RWPE2 (cell line): ENCODE data around the gene GLYATL3.
A peak's percentile ranks its signal among the peaks of the same experiment; 100 is the strongest.

Experiments
- ATAC-seq: fragments of 200-7000 bp; cut with Tn5 transposase; 3 replicates; pipeline ENCODE4 v1.9.1; 2021; ENCODE audit warnings: low read depth
- DNase-seq: peaks from one replicate; pipeline ENCODE4 v3.0.0-alpha.2; 2020; ENCODE audit warnings: low spot score
- H3K27ac ChIP-seq: fragments of 450-650 bp; 2 replicates; pipeline ENCODE4 v1.5.1; 2017; ENCODE audit warnings: mild to moderate bottlenecking; ENCODE audit not compliant: poor library complexity, severe bottlenecking
- H3K27me3 ChIP-seq: fragments of 250-450 bp; sonication (Bioruptor Pico); 2 replicates; pipeline ENCODE4 v1.5.1; 2021; ENCODE audit warnings: mild to moderate bottlenecking, moderate library complexity; ENCODE audit not compliant: insufficient read depth, poor library complexity, severe bottlenecking
- H3K36me3 ChIP-seq: fragments of 250-450 bp; sonication (Bioruptor Pico); 2 replicates; pipeline ENCODE4 v1.5.1; 2020; ENCODE audit warnings: low read depth, mild to moderate bottlenecking, moderate library complexity
- H3K4me1 ChIP-seq: fragments of 250-450 bp; sonication (Bioruptor Pico); 2 replicates; pipeline ENCODE4 v1.5.1; 2021; ENCODE audit warnings: mild to moderate bottlenecking, moderate library complexity; ENCODE audit not compliant: insufficient read depth, poor library complexity, severe bottlenecking
- H3K4me3 ChIP-seq: fragments of 250-450 bp; sonication (Bioruptor Pico); 2 replicates; pipeline ENCODE4 v1.5.1; 2021; ENCODE audit warnings: mild to moderate bottlenecking, moderate library complexity; ENCODE audit not compliant: severe bottlenecking
- H3K9me3 ChIP-seq: fragments of 250-450 bp; sonication (Bioruptor Pico); 2 replicates; pipeline ENCODE4 v1.5.1; 2021; ENCODE audit warnings: mild to moderate bottlenecking, moderate library complexity; ENCODE audit not compliant: severe bottlenecking
- CTCF ChIP-seq: fragments of 450-650 bp; IDR thresholded peaks from one replicate; pipeline ENCODE4 v1.5.1; 2017; ENCODE audit warnings: mild to moderate bottlenecking, moderate library complexity; ENCODE audit not compliant: poor library complexity, severe bottlenecking

GLYATL3 gene

GRCh38 chr6:49539102-49539501 lies 39.4 kb downstream of the GLYATL3 start:
- Histone ChIP-seq H3K27ac (peak overlapping the region; percentile 94), H3K36me3 (no peaks in the 10 kb centered on the region), H3K4me3 (no peak overlapping the region), H3K9me3 (no peaks in the 10 kb centered on the region), H3K4me1 (peaks cover 26% of the 10 kb centered on the region), H3K27me3 (no peaks in the 10 kb centered on the region)
- no peak for TF ChIP-seq CTCF
- no peak for DNase-seq
- no peak for ATAC-seq

- DNase-seq (no peak), ATAC-seq (no peak)
- Histone ChIP-seq H3K4me3 (no peak overlapping the region), H3K27me3 (no peaks in the 10 kb centered on the region), H3K27ac (peak overlapping the region; percentile 94), H3K36me3 (no peaks in the 10 kb centered on the region), H3K9me3 (no peaks in the 10 kb centered on the region), H3K4me1 (peaks cover 26% of the 10 kb centered on the region)
- TF ChIP-seq CTCF: no peak
These were observed 40.9 kb downstream of the GLYATL3 start for GRCh38 chr6:49540614-49541013.

GRCh38 chr6:49541210-49541724 lies 41.5 kb downstream of the GLYATL3 start:
- no peak overlapping the region for H3K4me3 ChIP-seq
- no peak for DNase-seq
- peak overlapping the region; percentile 94 for H3K27ac ChIP-seq
- H3K9me3 ChIP-seq: no peaks in the 10 kb centered on the region
- H3K4me1 ChIP-seq: peaks cover 26% of the 10 kb centered on the region
- no peak for TF ChIP-seq CTCF
- H3K27me3 ChIP-seq: no peaks in the 10 kb centered on the region
- ATAC-seq: peak; percentile 90
- no peaks in the 10 kb centered on the region for H3K36me3 ChIP-seq

GRCh38 chr6:49541936-49542335 lies 42.2 kb downstream of the GLYATL3 start:
- ATAC-seq (peak; percentile 73), DNase-seq (no peak)
- peaks cover 22% of the 10 kb centered on the region for H3K4me1 ChIP-seq
- no peaks in the 10 kb centered on the region for H3K9me3 ChIP-seq
- no peak for TF ChIP-seq CTCF
- H3K27ac ChIP-seq: peak overlapping the region; percentile 94
- no peaks in the 10 kb centered on the region for H3K27me3 ChIP-seq
- no peaks in the 10 kb centered on the region for H3K36me3 ChIP-seq
- H3K4me3 ChIP-seq: no peak overlapping the region

GRCh38 chr6:49543087-49543858 lies 43.5 kb downstream of the GLYATL3 start:
- no peaks in the 10 kb centered on the region for H3K9me3 ChIP-seq
- ATAC-seq: no peak

More at GRCh38 chr6:49543087-49543858, 43.5 kb downstream of the GLYATL3 start:
- peaks cover 22% of the 10 kb centered on the region for H3K4me1 ChIP-seq
- H3K4me3 ChIP-seq: no peak overlapping the region
- H3K27me3 ChIP-seq: no peaks in the 10 kb centered on the region
- peak overlapping the region; percentile 94 for H3K27ac ChIP-seq
- H3K36me3 ChIP-seq: no peaks in the 10 kb centered on the region
- no peak for DNase-seq
- no peak for TF ChIP-seq CTCF
